Astrocyte (in vitro differentiated cells and primary cell): Measurements from ENCODE around the gene PIGB. TPM values are rescaled to one million over a fixed set of nuclear protein-coding genes. Genes with fewer than 3 reads are reported as not detected.

Source experiments
- DNase-seq: peaks from one replicate; pipeline ENCODE4 v3.0.0-alpha.2; 2010; ENCODE audit warnings: low read depth
- FAIRE-seq: peaks from 2 replicates; lab custom pipeline; 2011; peaks lifted over from hg19 to GRCh38; lab: Jason Lieb, UNC
- H2AFZ ChIP-seq: 2 replicates; pipeline ENCODE4 v1.6.0; 2012; ENCODE audit warnings: low read depth, low read length, inconsistent platforms
- H3K27ac ChIP-seq: 2 replicates; pipeline ENCODE4 v1.5.1; 2011; ENCODE audit warnings: low read depth, low read length, inconsistent platforms
- H3K27me3 ChIP-seq: 2 replicates; pipeline ENCODE4 v1.6.0; 2011; ENCODE audit warnings: low read length, inconsistent platforms; ENCODE audit not compliant: insufficient read depth
- H3K36me3 ChIP-seq: 2 replicates; pipeline ENCODE4 v1.5.1; 2011; ENCODE audit warnings: low read length, inconsistent platforms; ENCODE audit not compliant: insufficient read depth
- H3K4me1 ChIP-seq: 2 replicates; pipeline ENCODE4 v1.5.1; 2011; ENCODE audit warnings: low read length, inconsistent platforms; ENCODE audit not compliant: insufficient read depth
- H3K4me2 ChIP-seq: 2 replicates; pipeline ENCODE4 v1.6.0; 2012; ENCODE audit warnings: low read length, inconsistent platforms
- H3K4me3 ChIP-seq: 2 replicates; pipeline ENCODE4 v1.5.1; 2011; ENCODE audit warnings: low read depth, mild to moderate bottlenecking, low read length, inconsistent platforms; ENCODE audit not compliant: insufficient read depth
- H3K79me2 ChIP-seq: 2 replicates; pipeline ENCODE4 v1.6.0; 2012; ENCODE audit warnings: mild to moderate bottlenecking, low read length, inconsistent platforms; ENCODE audit not compliant: insufficient read depth
- H3K9ac ChIP-seq: 2 replicates; pipeline ENCODE4 v1.6.0; 2012; ENCODE audit warnings: mild to moderate bottlenecking, low read length, inconsistent platforms
- H3K9me3 ChIP-seq: 2 replicates; pipeline ENCODE4 v1.5.1; 2012; ENCODE audit warnings: low read depth, mild to moderate bottlenecking, low read length, inconsistent platforms; ENCODE audit not compliant: insufficient read depth
- H4K20me1 ChIP-seq: 2 replicates; pipeline ENCODE4 v1.6.0; 2012; ENCODE audit warnings: low read length, inconsistent platforms; ENCODE audit not compliant: insufficient read depth
- H3K27ac Mint-ChIP-seq: one replicate; pipeline ENCODE4 v1.8.0; 2021; ENCODE audit warnings: mild to moderate bottlenecking, mixed read lengths; ENCODE audit not compliant: unreplicated experiment
- H3K27me3 Mint-ChIP-seq: one replicate; pipeline ENCODE4 v1.8.0; 2021; ENCODE audit warnings: low read depth, mixed read lengths; ENCODE audit not compliant: unreplicated experiment
- H3K36me3 Mint-ChIP-seq: one replicate; pipeline ENCODE4 v1.8.0; 2021; ENCODE audit warnings: low read depth, mixed read lengths; ENCODE audit not compliant: unreplicated experiment
- H3K4me1 Mint-ChIP-seq: one replicate; pipeline ENCODE4 v1.8.0; 2021; ENCODE audit warnings: low read depth, mixed read lengths; ENCODE audit not compliant: unreplicated experiment
- H3K4me3 Mint-ChIP-seq: one replicate; pipeline ENCODE4 v1.8.0; 2021; ENCODE audit warnings: mild to moderate bottlenecking, moderate library complexity, mixed read lengths; ENCODE audit not compliant: unreplicated experiment
- H3K9me3 Mint-ChIP-seq: one replicate; pipeline ENCODE4 v1.8.0; 2021; ENCODE audit warnings: mild to moderate bottlenecking, mixed read lengths; ENCODE audit not compliant: unreplicated experiment
- CTCF ChIP-seq: IDR thresholded peaks from 2 replicates; pipeline ENCODE4 v1.5.1; 2011; ENCODE audit warnings: low read depth, mild to moderate bottlenecking, inconsistent platforms, low read length, moderate library complexity; ENCODE audit not compliant: insufficient read depth
- EZH2 ChIP-seq: IDR thresholded peaks from 2 replicates; pipeline ENCODE4 v1.6.1; 2012; ENCODE audit warnings: mild to moderate bottlenecking, low read length, inconsistent platforms; ENCODE audit not compliant: insufficient read depth
- total RNA-seq: library from RNA; stranded (reverse); gene quantifications from 2 replicates; pipeline ENCODE4 v1.2.1, GENCODE V29; 2021

PIGB gene
- total RNA-seq, 1 donor from 2014 or later = 10.6 TPM

DNA sequence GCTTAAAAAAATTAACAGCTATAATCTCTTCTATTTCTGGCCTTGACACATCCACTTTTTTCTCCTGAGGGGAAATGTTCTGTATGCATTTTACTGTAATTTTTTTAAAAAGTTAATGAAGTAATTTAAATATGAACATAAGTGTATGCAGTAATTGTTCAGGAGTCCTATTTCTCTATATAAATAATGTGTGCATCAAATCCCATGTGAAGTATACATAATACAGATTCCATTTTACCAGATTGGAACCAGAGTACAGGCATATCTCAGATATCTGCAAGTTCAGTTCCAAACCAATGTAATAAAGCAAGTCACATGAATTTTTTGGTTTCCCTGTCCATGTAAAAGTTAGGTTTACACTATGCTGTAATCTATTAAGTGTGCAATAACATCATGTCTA lies 62.6 kb downstream of the PIGB start:
- no peaks in the 10 kb centered on the region for H3K27me3 ChIP-seq
- TF ChIP-seq EZH2 (no peak), CTCF (no peak)
- no peaks in the 10 kb centered on the region for H3K4me1 Mint-ChIP-seq
- peaks cover 4% of the 10 kb centered on the region for H3K9me3 Mint-ChIP-seq
- H3K27ac ChIP-seq = no peak overlapping the region
- H3K79me2 ChIP-seq = no peaks in the 10 kb centered on the region
- no peaks in the 10 kb centered on the region for H3K4me1 ChIP-seq
- H3K4me3 Mint-ChIP-seq = no peak overlapping the region
- no peak for DNase-seq
- H3K4me3 ChIP-seq = no peak overlapping the region
- no peaks in the 10 kb centered on the region for H4K20me1 ChIP-seq
- peaks cover 22% of the 10 kb centered on the region for H3K36me3 Mint-ChIP-seq
- no peak overlapping the region for H3K4me2 ChIP-seq
- no peak overlapping the region for H3K27ac Mint-ChIP-seq
- no peaks in the 10 kb centered on the region for H3K9me3 ChIP-seq
- FAIRE-seq = no peak
- H3K9ac ChIP-seq = no peak overlapping the region
- no peak overlapping the region for H2AFZ ChIP-seq
- H3K27me3 Mint-ChIP-seq = no peaks in the 10 kb centered on the region
- H3K36me3 ChIP-seq = peaks cover 8% of the 10 kb centered on the region

DNA sequence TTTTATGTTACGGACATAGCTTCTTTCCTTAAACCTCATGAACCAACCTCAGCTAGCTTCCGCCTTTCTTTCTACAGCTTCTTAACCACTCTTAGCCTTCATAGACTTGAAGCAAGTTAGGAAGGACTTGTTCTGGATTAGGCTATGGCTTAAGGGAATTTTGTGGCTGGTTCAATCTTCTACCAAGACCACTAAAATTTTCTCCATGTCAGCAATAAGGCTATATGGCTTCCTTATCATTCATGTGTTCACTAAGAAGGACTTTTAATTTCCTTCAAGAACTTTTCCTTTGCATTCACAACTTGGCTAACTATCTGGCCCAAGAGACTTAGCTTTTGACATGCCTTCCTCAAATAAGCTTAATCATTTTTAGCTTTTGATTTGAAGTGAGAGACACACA lies 64.7 kb downstream of the PIGB start:
- Histone ChIP-seq H3K9me3 (no peaks in the 10 kb centered on the region), H3K9ac (no peak overlapping the region), H3K27ac (no peak overlapping the region), H4K20me1 (no peaks in the 10 kb centered on the region), H3K36me3 (peaks cover 6% of the 10 kb centered on the region), H2AFZ (no peak overlapping the region), H3K27me3 (no peaks in the 10 kb centered on the region), H3K4me1 (peaks cover 2% of the 10 kb centered on the region), H3K4me3 (no peak overlapping the region), H3K4me2 (no peak overlapping the region), H3K79me2 (no peaks in the 10 kb centered on the region)
- H3K36me3 Mint-ChIP-seq = peaks cover 19% of the 10 kb centered on the region
- no peak overlapping the region for H3K4me3 Mint-ChIP-seq
- H3K27ac Mint-ChIP-seq = no peak overlapping the region
- no peaks in the 10 kb centered on the region for H3K27me3 Mint-ChIP-seq
- H3K4me1 Mint-ChIP-seq = no peaks in the 10 kb centered on the region
- no peak for TF ChIP-seq EZH2
- TF ChIP-seq CTCF = no peak
- DNase-seq (no peak), FAIRE-seq (no peak)
- peaks cover 4% of the 10 kb centered on the region for H3K9me3 Mint-ChIP-seq

GRCh38 chr15:55387027-55387426 lies 68.0 kb downstream of the PIGB start:
- H3K36me3 Mint-ChIP-seq = peaks cover 18% of the 10 kb centered on the region
- Histone ChIP-seq H3K9ac (no peak overlapping the region), H3K4me1 (peaks cover 11% of the 10 kb centered on the region), H3K4me2 (no peak overlapping the region), H2AFZ (no peak overlapping the region), H3K27ac (no peak overlapping the region), H3K27me3 (no peaks in the 10 kb centered on the region), H3K36me3 (peaks cover 2% of the 10 kb centered on the region), H3K9me3 (no peaks in the 10 kb centered on the region), H4K20me1 (no peaks in the 10 kb centered on the region), H3K79me2 (no peaks in the 10 kb centered on the region), H3K4me3 (no peak overlapping the region)
- no peak overlapping the region for H3K4me3 Mint-ChIP-seq
- DNase-seq (no peak), FAIRE-seq (no peak)
- peaks cover 6% of the 10 kb centered on the region for H3K4me1 Mint-ChIP-seq
- TF ChIP-seq CTCF = no peak
- no peak for TF ChIP-seq EZH2
- no peak overlapping the region for H3K27ac Mint-ChIP-seq
- H3K9me3 Mint-ChIP-seq = peaks cover 4% of the 10 kb centered on the region
- no peaks in the 10 kb centered on the region for H3K27me3 Mint-ChIP-seq
